HEK293 (cell line): ENCODE measurements around the gene PRXL2C.

Experiments used
- CTCF ChIA-PET: fragments of 350-600 bp; formaldehyde crosslinking; extraction: SDS; loops from one replicate; lab custom pipeline; 2021; ENCODE audit warnings: antibody characterized with exemption; lab: Yijun Ruan, JAX
- POLR2A ChIA-PET: fragments of 300-600 bp; formaldehyde crosslinking; extraction: SDS; loops from one replicate; lab custom pipeline; 2020; ENCODE audit warnings: antibody characterized with exemption, inconsistent platforms; lab: Yijun Ruan, JAX
- H3K27ac ChIP-seq: fragments of 200-500 bp; sonication (Bioruptor generic); 2 replicates; pipeline ENCODE4 v1.5.1; 2014; ENCODE audit warnings: low read depth, low read length, control low read depth, inconsistent platforms; ENCODE audit errors: extremely low read depth
- H3K36me3 ChIP-seq, 2 experiments: fragments of 200-500 bp in 1 of 2; sonication (Bioruptor generic) in 1 of 2; 1 replicate in 1 of 2; 2 replicates in 1 of 2; pipeline ENCODE4 v1.5.1; 2014 to 2017; ENCODE audit warnings: inconsistent platforms in 2 of 2, low read length in 2 of 2; ENCODE audit not compliant: control insufficient read depth in 2 of 2, insufficient read depth in 1 of 2
- H3K4me1 ChIP-seq: fragments of 200-500 bp; sonication (Bioruptor generic); 2 replicates; pipeline ENCODE4 v1.5.1; 2014; ENCODE audit warnings: mild to moderate bottlenecking, low read length, inconsistent platforms; ENCODE audit not compliant: control insufficient read depth, insufficient read depth
- H3K4me3 ChIP-seq: 2 replicates; pipeline ENCODE4 v1.5.1; 2011; ENCODE audit warnings: low read depth, mild to moderate bottlenecking, control low read depth, low read length, moderate library complexity
- H3K9me3 ChIP-seq: fragments of 200-500 bp; sonication (Bioruptor generic); 2 replicates; pipeline ENCODE4 v1.5.1; 2014; ENCODE audit warnings: low read depth, low read length, inconsistent platforms; ENCODE audit not compliant: control insufficient read depth, insufficient read depth
- GLIS2 ChIP-seq: fragments of 450-650 bp; formaldehyde crosslinking; IDR thresholded peaks from 2 replicates; pipeline ENCODE4 v1.5.1; 2016; ENCODE audit warnings: missing biosample characterization, missing genetic modification characterization
- KLF1 ChIP-seq: fragments of 450-650 bp; formaldehyde crosslinking; IDR thresholded peaks from 2 replicates; pipeline ENCODE4 v1.5.1; 2016; ENCODE audit warnings: missing biosample characterization, missing genetic modification characterization
- KLF10 ChIP-seq: fragments of 450-650 bp; IDR thresholded peaks from 2 replicates; pipeline ENCODE4 v1.5.1; 2018; ENCODE audit warnings: missing biosample characterization, mild to moderate bottlenecking, missing genetic modification characterization
- PATZ1 ChIP-seq: fragments of 450-650 bp; formaldehyde crosslinking; IDR thresholded peaks from 2 replicates; pipeline ENCODE4 v1.5.1; 2016; ENCODE audit warnings: missing biosample characterization, missing genetic modification characterization
- PBX3 ChIP-seq: sonication (generic); formaldehyde crosslinking; IDR thresholded peaks from 2 replicates; pipeline ENCODE4 v1.8.1; 2022; ENCODE audit warnings: mild to moderate bottlenecking, moderate library complexity, missing genetic modification reagents
- SP2 ChIP-seq: fragments of 450-650 bp; formaldehyde crosslinking; IDR thresholded peaks from 2 replicates; pipeline ENCODE4 v1.5.1; 2016; ENCODE audit warnings: missing biosample characterization, missing genetic modification characterization
- SP3 ChIP-seq: fragments of 450-650 bp; formaldehyde crosslinking; IDR thresholded peaks from 2 replicates; pipeline ENCODE4 v1.5.1; 2016; ENCODE audit warnings: missing biosample characterization, missing genetic modification characterization
- ZBTB20 ChIP-seq: fragments of 450-650 bp; formaldehyde crosslinking; IDR thresholded peaks from 2 replicates; pipeline ENCODE4 v1.5.1; 2016; ENCODE audit warnings: missing biosample characterization, missing genetic modification characterization
- ZBTB21 ChIP-seq: fragments of 450-650 bp; formaldehyde crosslinking; IDR thresholded peaks from 2 replicates; pipeline ENCODE4 v1.5.1; 2017; ENCODE audit warnings: missing biosample characterization, missing genetic modification characterization
- ZBTB6 ChIP-seq: fragments of 450-650 bp; formaldehyde crosslinking; IDR thresholded peaks from 2 replicates; pipeline ENCODE4 v1.5.1; 2017; ENCODE audit warnings: missing biosample characterization, missing genetic modification characterization
- ZBTB8A ChIP-seq: fragments of 450-650 bp; formaldehyde crosslinking; IDR thresholded peaks from 2 replicates; pipeline ENCODE4 v1.5.1; 2016; ENCODE audit warnings: missing biosample characterization, missing genetic modification characterization
- ZNF23 ChIP-seq: fragments of 450-650 bp; formaldehyde crosslinking; IDR thresholded peaks from 2 replicates; pipeline ENCODE4 v1.5.1; 2016; ENCODE audit warnings: missing biosample characterization, missing genetic modification characterization, borderline replicate concordance
- ZNF311 ChIP-seq: fragments of 450-650 bp; formaldehyde crosslinking; IDR thresholded peaks from 2 replicates; pipeline ENCODE4 v1.5.1; 2017; ENCODE audit warnings: missing biosample characterization, missing genetic modification characterization, borderline replicate concordance
- ZNF366 ChIP-seq: fragments of 450-650 bp; formaldehyde crosslinking; conservative IDR thresholded peaks from 2 replicates; pipeline ENCODE4 v1.5.1; 2016; ENCODE audit warnings: missing biosample characterization, missing genetic modification characterization
- ZNF449 ChIP-seq: fragments of 450-650 bp; formaldehyde crosslinking; IDR thresholded peaks from 2 replicates; pipeline ENCODE4 v1.5.1; 2017; ENCODE audit warnings: missing biosample characterization, mild to moderate bottlenecking, missing genetic modification characterization, moderate library complexity
- ZNF600 ChIP-seq: fragments of 450-650 bp; formaldehyde crosslinking; IDR thresholded peaks from 2 replicates; pipeline ENCODE4 v1.5.1; 2016; ENCODE audit warnings: missing biosample characterization, missing genetic modification characterization
- ZNF629 ChIP-seq: fragments of 450-650 bp; formaldehyde crosslinking; IDR thresholded peaks from 2 replicates; pipeline ENCODE4 v1.5.1; 2017; ENCODE audit warnings: missing biosample characterization, missing genetic modification characterization
- ZNF654 ChIP-seq: fragments of 450-650 bp; formaldehyde crosslinking; IDR thresholded peaks from 2 replicates; pipeline ENCODE4 v1.5.1; 2016; ENCODE audit warnings: low read depth, missing biosample characterization, missing genetic modification characterization
- ZNF660 ChIP-seq: fragments of 450-650 bp; IDR thresholded peaks from 2 replicates; pipeline ENCODE4 v1.5.1; 2018; ENCODE audit warnings: missing biosample characterization, mild to moderate bottlenecking, missing genetic modification characterization
- ZNF76 ChIP-seq: fragments of 450-650 bp; formaldehyde crosslinking; IDR thresholded peaks from 2 replicates; pipeline ENCODE4; 2016; ENCODE audit warnings: low read depth, missing biosample characterization, missing genetic modification characterization, borderline replicate concordance

The PRXL2C gene

DNA sequence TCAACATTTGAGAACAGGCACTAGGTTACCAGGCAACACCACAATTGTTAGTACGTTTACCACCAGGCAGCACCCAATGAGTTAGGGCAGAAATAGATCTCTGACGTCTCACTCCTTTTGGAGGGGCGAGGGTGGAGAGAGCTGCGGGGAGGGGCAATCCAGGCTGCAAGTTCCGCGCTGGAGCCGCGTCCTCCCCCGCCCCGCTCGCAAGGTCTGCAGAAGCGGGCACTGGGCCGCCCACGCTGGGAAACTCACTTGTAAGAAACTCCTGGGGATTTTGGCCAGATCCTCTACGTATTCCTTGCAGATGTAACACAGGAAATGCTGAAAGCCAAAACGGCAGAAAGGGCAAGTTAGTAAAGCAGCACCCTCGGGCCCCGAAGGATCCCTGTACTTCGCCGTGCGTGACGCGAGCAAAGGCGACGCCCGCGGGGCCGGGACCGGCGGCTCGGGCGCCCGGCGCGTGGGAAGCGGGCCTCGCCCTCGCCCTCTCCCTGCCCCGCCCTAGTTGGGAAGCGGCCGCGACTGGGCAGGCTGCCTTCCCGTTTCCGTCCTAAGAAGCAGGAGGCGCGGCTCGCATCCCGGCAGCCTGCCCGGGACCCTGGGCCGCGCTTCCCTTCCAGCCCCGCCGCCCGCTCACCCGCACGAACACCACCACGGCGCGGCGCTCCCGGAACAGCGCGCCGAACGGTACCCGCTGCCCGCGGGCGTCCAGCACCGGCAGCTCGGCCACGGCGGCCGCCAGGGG, 493 bp downstream of the PRXL2C start (continued):
- TF ChIP-seq PATZ1 (peak; percentile 65), ZBTB21 (tag by site-specific recombination) (0 out of 2 replicates have a peak, but pooled peaks have one; percentile 19), ZNF449 (tag by site-specific recombination) (no peak), ZNF311 (tag by site-specific recombination) (no peak), ZNF366 (tag by site-specific recombination) (no peak), ZNF660 (tag by site-specific recombination) (peak; percentile 58; the same call in 1 of the 2 replicates), ZBTB8A (tag by site-specific recombination) (peak; percentile 85), GLIS2 (tag by site-specific recombination) (peak; percentile 16; the same call in 1 of the 2 replicates), ZBTB6 (tag by site-specific recombination) (peak; percentile 69), ZNF629 (tag by site-specific recombination) (peak; percentile 73), ZBTB20 (tag by site-specific recombination) (peak; percentile 70), ZNF76 (0 out of 2 replicates have a peak, but pooled peaks have one; percentile 12), KLF10 (tag by site-specific recombination) (0 out of 2 replicates have a peak, but pooled peaks have one; percentile 45), SP2 (tag by site-specific recombination) (peak; percentile 47; the same call in 1 of the 2 replicates), ZNF600 (tag by site-specific recombination) (0 out of 2 replicates have a peak, but pooled peaks have one; percentile 52), PBX3 (CRISPR knock-in tag) (peak; percentile 49; the same call in 1 of the 2 replicates), SP3 (tag by site-specific recombination) (0 out of 2 replicates have a peak, but pooled peaks have one; percentile 25), KLF1 (tag by site-specific recombination) (peak; percentile 44), ZNF23 (no peak)

GRCh38 chr9:96651626-96652025, 3.5 kb downstream of the PRXL2C start:
- ChIA-PET POLR2A (no interaction called here), CTCF (interaction anchor here (0.6 to 1.0 kb wide), 6 partner anchors 11 to 301 kb away, joined by 3 to 4 read pairs (median 3); partner anchors contain the start of gene HABP4)
- Histone ChIP-seq H3K36me3 (peaks cover 18 to 36% of the 10 kb centered on the region in 2 experiments), H3K9me3 (no peaks in the 10 kb centered on the region), H3K27ac (no peak overlapping the region), H3K4me3 (no peak overlapping the region), H3K4me1 (no peaks in the 10 kb centered on the region)
- TF ChIP-seq ZNF629 (tag by site-specific recombination) (no peak), ZNF654 (peak; percentile 38)
